ENCODE results near the gene UMPS.
"Not testable (repeated sequence)": the region's sequence is repeated elsewhere in the genome, so short reads cannot be mapped to it uniquely, and the experiment has no call there.

UMPS gene

DNA sequence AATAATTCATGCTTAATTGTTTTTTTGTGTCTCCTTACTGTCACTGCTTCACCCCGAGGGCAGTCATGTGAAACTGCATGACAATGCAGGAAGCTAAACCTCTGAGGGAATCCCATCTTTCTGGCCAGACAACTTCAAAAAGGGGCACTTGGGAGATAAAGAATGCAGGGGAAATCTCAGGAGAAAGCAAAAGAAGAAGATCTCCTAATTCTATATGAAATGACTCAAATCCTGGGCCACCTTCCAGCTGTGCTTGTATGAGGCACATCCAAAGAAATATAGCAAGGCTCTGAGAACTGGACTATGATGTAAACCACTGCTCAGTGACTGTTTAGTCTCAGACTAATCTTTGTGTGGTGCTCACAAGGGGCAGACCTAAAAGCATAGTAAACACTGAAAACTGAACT, 22.6 kb upstream of the UMPS start:
- DNase-seq = no peak

GRCh38 chr3:124714223-124714853, 15.9 kb upstream of the UMPS start:
- DNase-seq = no peak

- DNase-seq = no peak
Measured at GRCh38 chr3:124722589-124722988, 7.7 kb upstream of the UMPS start.

DNA sequence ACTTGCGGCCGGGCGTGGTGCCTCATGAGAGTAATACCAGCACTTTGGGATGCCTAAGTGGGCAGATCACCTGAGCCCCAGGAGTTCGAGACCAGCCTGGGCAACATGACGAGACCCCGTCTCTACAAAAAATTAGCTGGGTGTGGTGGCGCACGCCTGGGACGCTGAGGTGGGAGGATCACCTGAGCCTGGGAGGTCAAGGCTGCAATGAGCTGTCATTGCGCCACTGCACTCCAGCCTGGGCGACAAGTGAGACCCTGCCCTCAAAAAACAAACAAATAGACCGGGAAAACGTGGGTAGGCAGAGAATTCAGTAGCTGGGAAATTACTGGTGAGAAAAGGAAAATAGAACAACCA, 667 bp downstream of the UMPS start:
- DNase-seq = peak; percentile 26

- no peak for DNase-seq
Measured at GRCh38 chr3:124731760-124732159, 1.5 kb downstream of the UMPS start.

GRCh38 chr3:124741027-124741426, 10.8 kb downstream of the UMPS start:
- no peak for DNase-seq

DNA sequence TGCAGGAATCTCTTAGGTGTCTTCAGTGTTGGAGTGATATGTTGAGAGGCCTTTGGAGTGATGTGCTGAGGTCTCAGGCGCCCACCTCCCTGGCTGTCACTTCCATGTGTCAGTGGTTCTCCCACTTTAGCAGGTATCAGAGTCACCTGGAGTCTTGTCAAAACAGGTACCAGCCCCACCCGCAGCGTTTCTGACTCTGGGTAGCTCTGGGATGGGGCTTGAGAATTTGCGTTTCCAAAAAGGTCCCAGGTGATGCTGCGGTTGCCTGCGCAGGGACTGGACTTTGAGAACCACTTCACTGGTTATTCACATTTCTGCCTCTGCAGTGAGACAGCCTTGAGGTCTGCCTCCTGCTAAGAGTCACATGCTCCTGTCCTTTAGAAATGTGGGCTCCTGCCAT, 15.5 kb downstream of the UMPS start:
- DNase-seq = no peak

DNA sequence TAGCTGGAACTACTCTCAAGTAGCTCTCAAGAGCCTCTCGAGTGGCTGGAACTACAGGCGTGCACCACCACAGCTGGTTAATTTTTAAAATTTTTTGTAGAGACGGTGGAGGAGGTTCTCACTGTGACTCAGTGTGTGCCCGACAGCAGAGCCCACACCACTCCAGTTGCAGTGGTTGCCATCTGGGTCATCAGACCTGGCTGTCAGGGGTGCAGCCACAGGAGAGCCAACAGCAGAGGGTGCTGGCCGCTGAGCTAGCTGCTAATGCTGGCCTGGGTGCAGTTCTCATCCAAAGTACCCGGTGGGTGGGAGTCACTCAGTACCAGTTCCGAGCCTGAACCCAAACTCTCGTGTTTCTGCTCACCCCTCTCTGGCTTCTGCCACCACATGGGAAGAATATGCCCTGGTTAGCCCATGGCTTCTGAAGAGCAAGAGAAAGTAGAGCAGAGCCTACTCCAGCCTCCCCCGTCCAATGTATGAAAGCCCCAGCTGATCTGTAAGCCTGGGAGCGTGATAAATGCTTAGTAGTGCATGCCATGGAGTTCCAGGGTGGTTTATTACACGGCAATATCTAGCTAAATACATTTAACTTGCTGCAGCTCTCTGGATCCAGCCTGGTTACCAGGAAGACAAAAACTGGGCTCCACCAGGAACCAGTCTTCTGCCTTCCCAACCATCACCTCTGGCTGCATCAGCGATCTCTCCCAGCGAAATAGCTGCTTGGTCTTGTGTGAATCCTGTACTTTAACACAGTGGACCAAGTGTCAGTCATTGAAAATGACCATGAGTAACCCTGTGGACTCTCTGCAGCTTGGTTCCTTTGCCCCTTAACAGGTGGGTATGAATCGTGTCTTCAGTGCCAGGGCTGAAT, 17.1 kb downstream of the UMPS start:
- DNase-seq = no peak

DNA sequence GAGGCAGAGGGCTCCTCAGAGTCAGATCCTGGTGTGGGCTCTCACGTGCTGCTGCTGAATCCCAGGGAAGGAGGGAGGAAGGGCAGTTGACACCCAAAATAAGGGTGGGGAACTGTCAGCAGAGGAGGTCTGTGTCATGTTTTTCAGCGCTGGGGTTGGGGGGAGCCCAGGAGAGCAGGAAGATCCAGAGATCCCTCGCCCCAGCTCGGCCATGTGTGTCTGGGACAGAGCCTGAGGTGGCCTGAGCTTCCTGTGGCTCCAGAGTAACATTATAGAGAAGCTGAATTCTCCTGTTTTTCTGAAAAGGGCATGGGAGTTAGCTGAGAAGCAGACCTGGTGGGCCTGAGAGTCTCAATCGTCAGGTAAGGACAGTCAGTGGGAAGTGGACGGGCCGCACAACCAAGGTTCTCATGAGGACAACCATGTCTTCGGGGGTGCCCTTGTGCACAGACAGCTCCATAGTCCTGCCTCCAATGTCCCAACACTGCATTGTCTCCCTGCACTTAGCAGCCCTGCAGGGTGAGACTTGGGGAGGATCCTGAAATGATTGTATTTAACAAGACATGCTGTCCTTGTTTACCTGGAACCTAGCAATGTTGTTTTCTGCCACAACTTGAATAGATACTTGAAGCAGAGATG, 18.4 kb downstream of the UMPS start:
- DNase-seq = no peak

DNA sequence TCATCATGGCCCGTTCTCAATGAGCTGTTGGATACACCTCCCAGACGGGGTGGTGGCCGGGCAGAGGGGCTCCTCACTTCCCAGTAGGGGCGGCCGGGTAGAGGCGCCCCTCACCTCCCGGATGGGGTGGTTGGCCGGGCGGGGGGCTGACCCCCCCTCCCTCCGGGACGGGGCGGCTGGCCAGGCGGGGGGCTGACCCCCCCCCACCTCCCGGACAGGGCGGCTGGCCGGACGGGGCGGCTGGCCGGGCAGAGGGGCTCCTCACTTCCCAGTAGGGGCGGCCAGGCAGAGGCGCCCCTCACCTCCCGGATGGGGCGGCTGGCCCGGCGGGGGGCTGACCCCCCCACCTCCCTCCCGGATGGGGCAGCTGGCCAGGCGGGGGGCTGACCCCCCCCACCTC, 19.6 kb downstream of the UMPS start:
- not testable (repeated sequence) for DNase-seq

DNA sequence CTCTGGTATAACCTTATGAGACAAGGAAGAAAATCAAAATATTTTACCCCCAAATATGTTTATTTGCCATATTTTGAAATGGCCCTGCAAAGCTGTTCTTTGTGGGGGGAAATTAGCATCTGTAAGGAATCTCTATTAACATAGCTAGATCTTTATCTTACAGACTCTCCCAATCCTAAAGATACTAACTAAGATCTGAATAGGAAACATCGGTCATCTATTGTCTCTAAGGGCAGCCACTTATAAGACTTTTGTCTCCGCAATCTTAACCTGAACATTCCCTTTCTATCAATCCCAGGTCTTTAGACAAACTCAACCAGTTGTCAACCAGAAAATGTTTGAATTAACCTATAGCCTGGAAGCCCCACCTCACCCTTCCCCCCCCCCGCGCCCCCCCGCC, 21.2 kb downstream of the UMPS start:
- DNase-seq = no peak

GRCh38 chr3:124752051-124752450, 21.8 kb downstream of the UMPS start:
- no peak for DNase-seq

- DNase-seq = not testable (repeated sequence)
Measured at GRCh38 chr3:124757926-124758325, 27.7 kb downstream of the UMPS start.

- no peak for DNase-seq
Measured at GRCh38 chr3:124758851-124759635, 28.8 kb downstream of the UMPS start.

GRCh38 chr3:124759666-124760401, 29.6 kb downstream of the UMPS start:
- no peak for DNase-seq

GRCh38 chr3:124760601-124761000, 30.3 kb downstream of the UMPS start:
- no peak for DNase-seq

- DNase-seq = peak; percentile 71
Measured at GRCh38 chr3:124761250-124761796, 31.1 kb downstream of the UMPS start.

GRCh38 chr3:124761935-124762660, 31.8 kb downstream of the UMPS start:
- DNase-seq = no peak

DNA sequence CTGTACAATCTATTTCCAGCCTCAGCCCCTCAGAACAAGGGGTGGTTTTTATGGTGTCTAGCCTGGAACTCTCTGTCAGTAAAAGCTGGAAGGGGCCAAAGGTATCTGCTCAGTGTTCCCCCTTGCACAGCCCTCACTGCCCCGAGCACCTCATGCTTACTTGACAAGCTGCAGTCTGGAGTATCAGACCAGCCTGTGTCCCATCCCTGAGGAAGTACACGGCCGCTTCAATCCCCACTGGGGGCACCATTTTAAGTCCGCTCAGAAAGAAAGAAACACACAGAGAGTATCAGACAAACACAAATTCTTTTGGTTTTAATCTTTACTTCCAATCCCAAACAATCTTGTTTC, 32.4 kb downstream of the UMPS start:
- no peak for DNase-seq

- DNase-seq = no peak
Measured at GRCh38 chr3:124763206-124763605, 33.0 kb downstream of the UMPS start.

DNA sequence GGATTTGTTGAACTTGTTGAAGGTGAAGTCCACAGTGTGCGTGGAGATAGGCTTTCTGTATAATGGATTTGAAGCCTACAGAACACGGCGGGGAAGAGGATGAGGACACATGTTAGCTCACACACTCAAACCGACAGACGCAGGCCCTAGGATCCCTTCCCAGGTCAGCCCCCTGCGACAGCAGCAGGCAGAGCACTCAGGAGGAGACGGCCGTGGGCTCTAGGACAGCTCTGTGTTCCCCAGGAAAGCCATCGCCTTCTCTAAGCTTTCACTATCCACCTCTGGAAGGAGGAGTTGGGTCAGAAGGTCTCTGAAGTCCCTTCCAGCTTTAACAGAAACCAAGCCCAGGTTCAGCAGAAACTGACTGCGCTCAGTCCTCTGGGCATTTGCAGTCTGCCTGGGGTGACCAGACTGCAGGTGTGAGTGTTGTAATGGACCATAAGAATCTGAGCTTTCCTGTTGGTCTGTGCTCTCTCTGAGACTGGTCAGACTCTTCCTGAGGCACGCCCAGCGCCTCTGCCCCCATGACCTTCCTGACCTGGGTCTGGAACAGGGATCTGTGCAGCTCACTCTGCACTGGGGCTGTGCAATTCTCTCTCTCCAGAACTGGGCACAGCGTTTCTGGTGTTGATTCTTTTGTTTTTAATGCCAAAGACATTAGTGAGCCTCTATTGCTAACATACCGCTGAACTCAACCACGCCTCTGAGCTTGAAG, 33.5 kb downstream of the UMPS start:
- DNase-seq = no peak
